Measurements from ENCODE around the gene LRRC8D.

DNA sequence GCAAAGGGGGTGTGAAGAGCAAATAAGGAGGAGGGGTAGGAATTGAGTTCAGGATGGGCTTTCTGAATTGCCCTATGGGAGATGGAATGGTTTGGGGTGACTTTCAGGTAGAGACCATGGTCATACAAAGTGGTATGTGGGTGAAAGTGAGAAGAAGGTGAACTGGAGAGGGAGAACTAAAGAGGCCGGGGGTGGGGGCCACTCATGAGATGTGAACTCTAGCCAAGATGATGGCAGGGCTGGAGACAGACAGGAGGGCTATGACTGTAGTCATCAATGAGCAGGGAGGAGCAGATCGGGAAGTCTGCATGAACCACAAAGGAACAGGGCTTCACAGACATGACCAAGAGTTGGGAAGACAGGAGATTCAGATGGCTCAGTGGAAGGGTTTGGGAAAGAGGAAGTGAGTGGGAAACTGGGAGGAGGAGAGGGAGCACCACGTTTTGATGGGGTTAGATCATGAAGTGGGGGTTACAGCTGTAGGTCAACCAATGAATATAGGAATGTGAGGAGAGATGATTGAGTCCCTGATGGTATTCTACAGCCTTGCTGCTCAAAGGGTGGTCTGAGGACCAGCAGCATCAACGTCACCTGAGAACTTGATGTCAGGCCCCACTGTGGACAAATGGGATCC lies 20.7 kb upstream of the LRRC8D start:
- TF ChIP-seq POLR2AphosphoS5 (IDR thresholded peaks at IDR 0.05; ENCODE audit: low read depth, low read length) (no peak), POLR2A (IDR thresholded peaks at IDR 0.05; ENCODE audit: low read depth, low read length) (no peak), TAF1 (IDR thresholded peaks at IDR 0.05; ENCODE audit: borderline replicate concordance, low read depth, low read length) (no peak)

Measured in GM12892 (cell line).